Measurements from ENCODE around the gene APBA2.

- no peak for TF ChIP-seq CTCF (IDR thresholded peaks at IDR 0.05)
- TF ChIP-seq JUN (CRISPR knock-in tag; IDR thresholded peaks at IDR 0.05), result no peak
- no peak for TF ChIP-seq MAX (CRISPR knock-in tag; IDR thresholded peaks at IDR 0.05)
- no peak for TF ChIP-seq CREB1 (CRISPR knock-in tag; IDR thresholded peaks at IDR 0.05)
- no peak for TF ChIP-seq ZBTB21 (CRISPR knock-in tag; IDR thresholded peaks at IDR 0.05; ENCODE audit: borderline replicate concordance)
- TF ChIP-seq ZNF263 (CRISPR knock-in tag; IDR thresholded peaks at IDR 0.05; ENCODE audit: low read depth), result no peak
- no peak for TF ChIP-seq GABPB1 (CRISPR knock-in tag; IDR thresholded peaks at IDR 0.05)
- no peak for TF ChIP-seq AR (CRISPR knock-in tag; IDR thresholded peaks at IDR 0.05)
- no peak for TF ChIP-seq ZSCAN18 (CRISPR knock-in tag; IDR thresholded peaks at IDR 0.05)
- no peak for TF ChIP-seq ZNF317 (CRISPR knock-in tag; IDR thresholded peaks at IDR 0.05; ENCODE audit: borderline replicate concordance, low read depth)
Measured at GRCh38 chr15:29099131-29099880, 213.5 kb downstream of the APBA2 start.
